Kidney epithelial cell (primary cell): ENCODE results near the gene MEP1A. TPM values are rescaled to one million over a fixed set of nuclear protein-coding genes. Genes with fewer than 3 reads are reported as not detected.
"Not testable (repeated sequence)": the region's sequence is repeated elsewhere in the genome, so short reads cannot be mapped to it uniquely, and the experiment has no call there.

Experiments
- DNase-seq: peaks from one replicate; pipeline ENCODE4 v3.0.0-alpha.2; 2010; ENCODE audit warnings: low read depth
- H3K27me3 ChIP-seq: 2 replicates; pipeline ENCODE4 v1.6.0; 2011; ENCODE audit warnings: low read length; ENCODE audit not compliant: control insufficient read depth, insufficient read depth
- H3K36me3 ChIP-seq: 2 replicates; pipeline ENCODE4 v1.5.1; 2011; ENCODE audit warnings: low read length; ENCODE audit not compliant: control insufficient read depth, insufficient read depth
- H3K4me3 ChIP-seq: 2 replicates; pipeline ENCODE4 v1.5.1; 2011; ENCODE audit warnings: low read depth, mild to moderate bottlenecking, control low read depth, low read length
- total RNA-seq: library from RNA; depleted of rRNA; stranded (reverse); fragments of >200 nt; gene quantifications from 2 replicates; pipeline ENCODE4 v1.2.3, GENCODE V29; 2015
- TF ChIP-seq, protein P1 (sequence below): IDR thresholded peaks from 2 replicates; pipeline ENCODE4 v1.5.1; 2011; ENCODE audit warnings: mild to moderate bottlenecking, moderate library complexity, low read length, control low read depth, inconsistent platforms; ENCODE audit not compliant: insufficient read depth, poor library complexity, severe bottlenecking

MEP1A gene
- total RNA-seq, 1 donor from 2014 or later: not detected

- TF ChIP-seq, protein P1, sequence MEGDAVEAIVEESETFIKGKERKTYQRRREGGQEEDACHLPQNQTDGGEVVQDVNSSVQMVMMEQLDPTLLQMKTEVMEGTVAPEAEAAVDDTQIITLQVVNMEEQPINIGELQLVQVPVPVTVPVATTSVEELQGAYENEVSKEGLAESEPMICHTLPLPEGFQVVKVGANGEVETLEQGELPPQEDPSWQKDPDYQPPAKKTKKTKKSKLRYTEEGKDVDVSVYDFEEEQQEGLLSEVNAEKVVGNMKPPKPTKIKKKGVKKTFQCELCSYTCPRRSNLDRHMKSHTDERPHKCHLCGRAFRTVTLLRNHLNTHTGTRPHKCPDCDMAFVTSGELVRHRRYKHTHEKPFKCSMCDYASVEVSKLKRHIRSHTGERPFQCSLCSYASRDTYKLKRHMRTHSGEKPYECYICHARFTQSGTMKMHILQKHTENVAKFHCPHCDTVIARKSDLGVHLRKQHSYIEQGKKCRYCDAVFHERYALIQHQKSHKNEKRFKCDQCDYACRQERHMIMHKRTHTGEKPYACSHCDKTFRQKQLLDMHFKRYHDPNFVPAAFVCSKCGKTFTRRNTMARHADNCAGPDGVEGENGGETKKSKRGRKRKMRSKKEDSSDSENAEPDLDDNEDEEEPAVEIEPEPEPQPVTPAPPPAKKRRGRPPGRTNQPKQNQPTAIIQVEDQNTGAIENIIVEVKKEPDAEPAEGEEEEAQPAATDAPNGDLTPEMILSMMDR: no peak
- no peaks in the 10 kb centered on the region for H3K27me3 ChIP-seq
- no peak overlapping the region for H3K4me3 ChIP-seq
- no peaks in the 10 kb centered on the region for H3K36me3 ChIP-seq
- DNase-seq: no peak
These were observed 34.0 kb upstream of the MEP1A start for GRCh38 chr6:46758960-46759753.

GRCh38 chr6:46760925-46761324, 32.3 kb upstream of the MEP1A start:
- DNase-seq: no peak
- no peaks in the 10 kb centered on the region for H3K36me3 ChIP-seq
- no peaks in the 10 kb centered on the region for H3K27me3 ChIP-seq
- TF ChIP-seq, protein P1: no peak
- H3K4me3 ChIP-seq: no peak overlapping the region

- TF ChIP-seq, protein P1: no peak
- Histone ChIP-seq H3K27me3 (no peaks in the 10 kb centered on the region), H3K36me3 (no peaks in the 10 kb centered on the region), H3K4me3 (no peak overlapping the region)
- DNase-seq: no peak
These were observed 29.7 kb upstream of the MEP1A start for GRCh38 chr6:46763466-46763865.

DNA sequence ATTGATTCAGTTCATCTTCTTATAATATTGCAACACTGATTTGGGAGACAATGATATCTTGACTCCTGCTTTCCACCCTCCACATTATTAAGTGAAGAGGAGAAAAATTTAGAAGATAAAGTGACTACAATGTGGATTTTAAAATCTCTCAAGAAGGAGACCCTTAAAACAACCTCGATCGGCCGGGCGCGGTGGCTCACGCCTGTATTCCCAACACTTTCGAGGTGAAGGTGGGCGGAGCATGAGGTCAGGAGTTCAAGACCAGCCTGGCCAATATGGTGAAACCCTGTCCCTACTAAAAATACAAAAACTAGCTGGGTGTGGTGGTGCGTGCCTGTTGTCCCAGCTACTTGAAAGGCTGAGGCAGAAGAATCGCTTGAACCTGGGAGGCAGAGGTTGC, 28.9 kb upstream of the MEP1A start:
- H3K4me3 ChIP-seq, H3K36me3 ChIP-seq, DNase-seq, H3K27me3 ChIP-seq: not testable (repeated sequence)

- no peak overlapping the region for H3K4me3 ChIP-seq
- no peaks in the 10 kb centered on the region for H3K27me3 ChIP-seq
- TF ChIP-seq, protein P1: no peak
- no peaks in the 10 kb centered on the region for H3K36me3 ChIP-seq
- no peak for DNase-seq
These were observed 28.2 kb upstream of the MEP1A start for GRCh38 chr6:46764961-46765360.

GRCh38 chr6:46772016-46772415, 21.2 kb upstream of the MEP1A start:
- no peak for DNase-seq

More at GRCh38 chr6:46772016-46772415, 21.2 kb upstream of the MEP1A start:
- Histone ChIP-seq H3K36me3 (no peaks in the 10 kb centered on the region), H3K4me3 (no peak overlapping the region), H3K27me3 (no peaks in the 10 kb centered on the region)
- TF ChIP-seq, protein P1: no peak
